DOHH2 (cell line): ENCODE results near the gene CDC42BPA.
"Not testable (repeated sequence)": the region's sequence is repeated elsewhere in the genome, so short reads cannot be mapped to it uniquely, and the experiment has no call there.

Experiments used
- CTCF ChIP-seq: fragments of 200-600 bp; sonication (generic); IDR thresholded peaks from one replicate; pipeline ENCODE4 v1.5.1; 2014; ENCODE audit warnings: antibody characterized with exemption, mild to moderate bottlenecking, low read depth, low read length; ENCODE audit not compliant: poor library complexity, severe bottlenecking
- EZH2phosphoT487 ChIP-seq: fragments of 200-600 bp; sonication (generic); IDR thresholded peaks from 2 replicates; pipeline ENCODE4 v1.6.1; 2017; ENCODE audit warnings: borderline replicate concordance, mild to moderate bottlenecking, antibody characterized with exemption, low read length, moderate library complexity, mixed read lengths

- TF ChIP-seq CTCF, EZH2phosphoT487: not testable (repeated sequence)
These were observed 17.8 kb upstream of the CDC42BPA start for GRCh38 chr1:227336136-227336535.
